Nephron progenitor cell (in vitro differentiated cells): ENCODE data around the gene ANKRD34A.
"Not testable (repeated sequence)": the region's sequence is repeated elsewhere in the genome, so short reads cannot be mapped to it uniquely, and the experiment has no call there.

Source experiments
- DNase-seq: peaks from one replicate; pipeline ENCODE4 v3.0.0; 2021
- H3K27ac Mint-ChIP-seq: 2 replicates; pipeline ENCODE4 v1.8.0; 2021; ENCODE audit warnings: mild to moderate bottlenecking, moderate library complexity, mixed read lengths
- H3K27me3 Mint-ChIP-seq: 2 replicates; pipeline ENCODE4 v1.8.0; 2021; ENCODE audit warnings: mild to moderate bottlenecking, low read depth, mixed read lengths; ENCODE audit not compliant: poor library complexity
- H3K36me3 Mint-ChIP-seq: 2 replicates; pipeline ENCODE4 v1.8.0; 2021; ENCODE audit warnings: low read depth, mixed read lengths
- H3K4me1 Mint-ChIP-seq: 2 replicates; pipeline ENCODE4 v1.8.0; 2021; ENCODE audit warnings: mixed read lengths
- H3K4me3 Mint-ChIP-seq: 2 replicates; pipeline ENCODE4 v1.8.0; 2021; ENCODE audit warnings: mild to moderate bottlenecking, moderate library complexity, mixed read lengths
- H3K9me3 Mint-ChIP-seq: 2 replicates; pipeline ENCODE4 v1.8.0; 2021; ENCODE audit warnings: mild to moderate bottlenecking, moderate library complexity, mixed read lengths
- CTCF ChIP-seq: fragments of 200-600 bp; sonication (generic); IDR thresholded peaks from 2 replicates; pipeline ENCODE4 v1.5.0; 2021; ENCODE audit warnings: antibody characterized with exemption

ANKRD34A gene

GRCh38 chr1:145926686-145927062 lies 37.7 kb downstream of the ANKRD34A start:
- Mint-ChIP-seq H3K9me3 (no peaks in the 10 kb centered on the region), H3K36me3 (peaks cover 21% of the 10 kb centered on the region), H3K27ac (no peak overlapping the region), H3K4me1 (peaks cover 10% of the 10 kb centered on the region), H3K27me3 (no peaks in the 10 kb centered on the region), H3K4me3 (no peak overlapping the region)
- no peak for TF ChIP-seq CTCF
- DNase-seq = no peak

GRCh38 chr1:145922266-145922665 lies 42.1 kb downstream of the ANKRD34A start:
- H3K36me3 Mint-ChIP-seq = peaks cover 19% of the 10 kb centered on the region
- no peak for TF ChIP-seq CTCF
- no peaks in the 10 kb centered on the region for H3K27me3 Mint-ChIP-seq
- peaks cover 25% of the 10 kb centered on the region for H3K4me1 Mint-ChIP-seq
- no peak for DNase-seq
- H3K9me3 Mint-ChIP-seq = no peaks in the 10 kb centered on the region
- H3K27ac Mint-ChIP-seq = no peak overlapping the region
- H3K4me3 Mint-ChIP-seq = no peak overlapping the region

GRCh38 chr1:145920297-145920696 lies 44.1 kb downstream of the ANKRD34A start:
- not testable (repeated sequence) for H3K9me3 Mint-ChIP-seq, H3K27me3 Mint-ChIP-seq, DNase-seq, H3K27ac Mint-ChIP-seq
- peaks cover 36% of the 10 kb centered on the region for H3K36me3 Mint-ChIP-seq
- peak overlapping the region; percentile 94 for H3K4me3 Mint-ChIP-seq
- peaks cover 32% of the 10 kb centered on the region for H3K4me1 Mint-ChIP-seq

- no peaks in the 10 kb centered on the region for H3K9me3 Mint-ChIP-seq
- H3K36me3 Mint-ChIP-seq = peaks cover 45% of the 10 kb centered on the region
- peak overlapping the region; percentile 94 for H3K4me3 Mint-ChIP-seq
- no peaks in the 10 kb centered on the region for H3K27me3 Mint-ChIP-seq
- no peak for TF ChIP-seq CTCF
- H3K4me1 Mint-ChIP-seq = peaks cover 32% of the 10 kb centered on the region
- peak overlapping the region; percentile 95 for H3K27ac Mint-ChIP-seq
- DNase-seq = peak; percentile 51
Measured at GRCh38 chr1:145918992-145919939, 45.1 kb downstream of the ANKRD34A start.

- no peaks in the 10 kb centered on the region for H3K9me3 Mint-ChIP-seq
- peaks cover 53% of the 10 kb centered on the region for H3K36me3 Mint-ChIP-seq
- no peaks in the 10 kb centered on the region for H3K27me3 Mint-ChIP-seq
- H3K4me1 Mint-ChIP-seq = peaks cover 32% of the 10 kb centered on the region
- no peak for TF ChIP-seq CTCF
- peak within 1 kb of the TSS; percentile 94 for H3K4me3 Mint-ChIP-seq
- H3K27ac Mint-ChIP-seq = peak within 1 kb of the TSS; percentile 95
- DNase-seq = peak; percentile 89
Measured at GRCh38 chr1:145918144-145918991, 46.0 kb downstream of the ANKRD34A start, which contains the start of gene PEX11B. TSS of gene PEX11B (minus strand) at chr1:145918717. CDS start at chr1:145918688, 29 bp downstream.

- Mint-ChIP-seq H3K27ac (peak overlapping the region; percentile 14), H3K36me3 (peaks cover 49% of the 10 kb centered on the region), H3K27me3 (no peaks in the 10 kb centered on the region), H3K4me3 (peak overlapping the region; percentile 94), H3K4me1 (peaks cover 32% of the 10 kb centered on the region), H3K9me3 (no peaks in the 10 kb centered on the region)
- no peak for TF ChIP-seq CTCF
- DNase-seq = no peak
Measured at GRCh38 chr1:145917595-145917994, 46.8 kb downstream of the ANKRD34A start.
